ENCODE results near the gene RPE65. TPM values are rescaled to one million over a fixed set of nuclear protein-coding genes. Genes with fewer than 3 reads are reported as not detected.

The RPE65 gene
- total and polyA plus RNA-seq, 2 of the 8 experiments (the other 6 are each of a cell fraction or from before 2014, with no cell fraction given): not detected

- TF ChIP-seq CTCF (IDR thresholded peaks at IDR 0.05; ENCODE audit: control extremely low read depth in 1 of 3, insufficient read depth in 1 of 3, low read depth in 1 of 3, low read length in 3 of 3) (no peak), USF2 (IDR thresholded peaks at IDR 0.05; ENCODE audit: low read length) (no peak), KDM4A (IDR thresholded peaks at IDR 0.05; ENCODE audit: low read depth, low read length, severe bottlenecking) (no peak), CHD1 (IDR thresholded peaks at IDR 0.05; ENCODE audit: low read depth, low read length) (no peak), YY1 (IDR thresholded peaks at IDR 0.05; ENCODE audit: low read depth, low read length) (no peak), CTBP2 (IDR thresholded peaks at IDR 0.05; ENCODE audit: borderline replicate concordance, insufficient read depth, insufficient read length, low read length) (no peak)
Observed at GRCh38 chr1:68495968-68496679, 46.4 kb upstream of the RPE65 start (continued).

Data from H1 (cell line).